GM19099 (cell line): ENCODE measurements around the gene FRMPD2.

Experiments
- POLR2A ChIP-seq: IDR thresholded peaks from 3 replicates; pipeline ENCODE4 v1.6.1; 2011; ENCODE audit warnings: low read depth; ENCODE audit not compliant: insufficient read length; ENCODE audit errors: extremely low read depth

Gene FRMPD2

DNA sequence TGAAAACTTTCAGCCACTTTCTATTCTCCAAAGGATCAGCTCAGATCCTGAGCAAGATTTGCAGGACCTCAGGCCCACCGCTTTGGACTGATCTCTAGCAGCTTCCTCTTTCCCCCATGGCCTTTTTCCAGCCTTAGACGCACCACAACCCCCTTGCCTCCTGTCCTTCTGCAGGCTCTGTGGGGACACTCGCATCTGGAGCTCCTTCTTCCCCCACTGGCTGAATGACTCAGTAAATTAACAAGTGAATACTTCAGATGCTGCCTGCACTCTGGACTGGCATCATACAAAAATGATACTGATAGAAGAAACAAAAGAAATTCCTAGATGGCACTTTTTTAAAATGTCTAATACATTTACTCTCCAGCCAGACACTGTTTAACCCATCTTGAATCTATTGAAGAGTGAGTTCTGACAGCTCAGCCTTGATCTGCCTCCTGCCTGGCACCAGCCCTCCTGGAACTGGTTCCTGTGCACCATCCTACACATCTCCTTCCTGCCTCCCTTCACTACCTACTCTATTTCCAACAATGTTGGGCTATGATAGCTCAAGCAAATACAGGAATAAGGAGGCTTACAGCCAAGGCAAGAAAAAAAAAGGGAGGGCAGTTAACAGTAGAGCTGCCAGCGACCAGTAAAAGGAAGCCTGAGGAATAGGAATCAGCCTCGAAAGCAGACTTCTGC, 3.3 kb downstream of the FRMPD2 start:
- TF ChIP-seq POLR2A: no peak

DNA sequence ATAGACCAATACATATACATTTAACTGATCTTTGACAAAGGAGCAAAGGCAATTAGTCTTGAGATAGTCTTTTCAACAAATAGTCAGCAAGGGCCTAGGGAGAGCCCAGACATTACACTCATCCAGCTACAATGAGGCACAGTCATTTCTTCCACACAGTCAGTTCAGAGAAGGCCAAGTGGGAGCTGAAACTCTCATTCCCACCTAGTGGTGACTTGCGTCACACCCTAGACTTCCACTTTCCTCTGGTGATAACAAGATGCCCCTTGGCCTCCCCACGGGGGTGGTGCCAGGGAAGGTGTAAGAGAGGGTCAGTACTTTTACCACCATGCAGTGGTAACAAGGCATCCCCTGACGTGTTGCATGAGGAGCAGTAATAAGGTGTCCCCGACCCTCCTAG, 8.0 kb downstream of the FRMPD2 start:
- no peak for TF ChIP-seq POLR2A

GRCh38 chr10:48258105-48258504, 16.4 kb downstream of the FRMPD2 start:
- no peak for TF ChIP-seq POLR2A

DNA sequence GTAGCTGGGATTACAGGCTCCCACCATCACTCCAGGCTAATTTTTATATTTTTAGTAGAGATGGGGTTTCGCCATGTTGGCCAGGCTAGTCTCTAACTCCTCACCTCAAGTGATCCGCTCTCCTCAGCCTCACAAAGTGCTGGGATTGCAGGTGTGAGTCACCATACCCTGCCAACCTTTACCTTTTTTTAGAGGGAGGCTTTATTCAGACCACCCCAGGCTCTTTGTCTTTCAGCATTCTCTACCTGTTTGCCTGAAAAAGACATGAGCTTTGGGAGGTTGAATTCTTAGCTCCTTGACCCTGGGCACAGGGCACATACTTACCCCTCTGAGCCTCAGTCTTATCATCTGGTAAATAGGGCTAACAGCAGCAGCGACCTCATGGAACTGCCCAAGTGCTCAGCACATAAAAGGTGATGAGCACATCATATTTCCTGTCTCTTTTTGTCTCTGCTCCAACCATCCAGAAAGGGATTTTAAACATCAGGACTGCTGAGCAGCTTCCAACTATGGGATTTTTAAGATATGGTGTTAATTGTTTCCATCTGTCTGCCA, 17.0 kb downstream of the FRMPD2 start:
- TF ChIP-seq POLR2A: no peak

GRCh38 chr10:48255722-48256121, 18.8 kb downstream of the FRMPD2 start:
- no peak for TF ChIP-seq POLR2A

GRCh38 chr10:48254750-48255512, 19.6 kb downstream of the FRMPD2 start:
- TF ChIP-seq POLR2A: no peak

GRCh38 chr10:48253970-48254657, 20.4 kb downstream of the FRMPD2 start:
- TF ChIP-seq POLR2A: no peak

DNA sequence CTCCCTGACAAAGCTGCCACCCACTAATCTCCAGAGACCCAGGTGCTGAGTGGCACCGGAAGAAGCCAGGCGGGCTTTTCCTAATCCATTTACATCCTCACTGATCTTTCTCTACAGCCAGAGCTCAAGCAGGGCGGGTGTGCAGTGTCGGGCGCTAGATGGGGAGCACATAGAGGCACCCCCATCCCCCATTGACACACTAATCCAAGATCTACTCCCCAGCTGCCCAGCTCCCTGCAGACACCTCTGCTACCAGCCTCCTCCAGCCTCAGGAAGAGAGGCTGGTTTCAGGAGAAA, 22.2 kb downstream of the FRMPD2 start:
- TF ChIP-seq POLR2A: no peak

GRCh38 chr10:48251525-48252353, 22.8 kb downstream of the FRMPD2 start:
- no peak for TF ChIP-seq POLR2A

GRCh38 chr10:48251152-48251524, 23.4 kb downstream of the FRMPD2 start:
- no peak for TF ChIP-seq POLR2A

DNA sequence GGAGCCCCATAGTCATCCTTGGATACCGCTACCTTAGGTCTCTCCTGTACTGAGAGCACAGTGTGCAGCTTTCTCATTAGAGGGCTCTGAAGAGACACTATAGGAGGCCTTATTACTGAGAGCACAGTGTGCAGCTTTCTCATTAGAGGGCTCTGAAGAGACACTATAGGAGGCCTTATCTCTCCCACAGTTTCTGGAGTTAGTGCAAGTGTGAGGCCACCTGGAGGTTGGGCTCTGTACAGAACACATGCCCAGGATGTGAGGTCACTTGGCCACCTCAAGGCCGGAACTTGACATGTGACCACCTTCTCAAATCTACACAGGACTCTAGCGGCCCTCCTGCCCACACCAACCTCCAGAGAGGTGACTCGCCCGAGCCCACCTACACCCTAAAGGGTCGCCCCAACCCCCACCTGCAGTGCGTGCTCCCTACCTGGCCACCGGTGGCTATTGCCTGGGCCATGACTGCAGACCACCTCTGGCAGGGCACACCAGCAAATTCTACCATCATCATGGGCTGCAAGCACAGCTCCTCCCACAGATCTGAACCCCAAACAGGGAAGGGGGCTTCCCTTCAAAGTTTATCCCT, 24.6 kb downstream of the FRMPD2 start:
- no peak for TF ChIP-seq POLR2A

DNA sequence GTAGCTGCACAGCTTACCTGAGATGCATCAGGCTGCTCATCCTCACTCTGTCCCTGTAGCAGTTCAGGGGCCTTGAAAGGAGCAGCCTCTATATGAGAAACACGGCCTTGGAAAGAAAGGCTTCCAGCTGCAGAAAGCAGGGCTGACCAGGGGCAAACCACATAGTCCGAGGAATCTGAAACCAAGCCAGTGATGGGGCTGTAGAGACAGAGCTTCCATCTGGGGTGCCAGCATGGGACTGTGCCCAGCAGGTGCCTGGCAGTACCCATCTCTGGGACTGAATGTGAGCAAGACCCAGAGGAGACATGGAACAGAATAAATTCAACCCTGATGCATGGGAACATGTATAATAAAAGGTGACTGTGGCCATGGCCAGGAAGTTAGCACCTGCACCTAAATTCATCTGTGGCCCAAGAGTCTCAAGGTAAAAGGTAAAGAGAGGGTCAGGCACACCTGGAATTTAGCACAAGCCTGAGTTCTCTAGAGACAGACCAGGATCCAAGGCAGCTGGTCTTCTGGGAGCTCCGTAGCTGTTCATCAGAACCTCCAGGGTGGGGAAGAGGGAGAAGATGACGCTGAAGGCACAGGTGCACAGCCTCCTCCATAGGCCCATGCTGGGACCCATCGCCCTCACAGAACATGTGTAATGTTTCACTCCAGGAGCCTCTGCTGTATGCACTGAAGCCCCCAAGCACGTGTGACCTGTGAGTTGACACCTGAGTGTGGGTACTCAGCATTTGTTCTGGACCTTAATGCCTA, 25.3 kb downstream of the FRMPD2 start:
- TF ChIP-seq POLR2A: no peak

DNA sequence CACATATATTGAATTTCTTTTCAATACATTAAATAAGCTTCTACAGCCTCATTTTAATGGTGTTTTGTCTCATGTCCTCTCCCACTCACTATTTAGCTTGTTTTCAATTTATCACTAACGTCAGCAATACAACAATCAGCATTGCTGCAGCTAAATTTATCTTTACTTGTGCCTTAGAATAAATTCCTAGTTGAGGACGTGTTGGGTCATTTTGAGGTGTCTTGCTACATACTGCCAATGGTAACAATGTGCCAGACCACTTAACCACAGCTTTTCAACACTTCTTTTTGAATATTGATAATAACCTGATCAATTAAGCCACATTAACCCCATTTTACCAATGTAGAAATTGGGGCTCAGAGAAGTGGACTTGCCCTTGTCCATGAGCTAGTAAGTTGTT, 26.0 kb downstream of the FRMPD2 start:
- TF ChIP-seq POLR2A: no peak

- no peak for TF ChIP-seq POLR2A
Measured at GRCh38 chr10:48247680-48248079, 26.8 kb downstream of the FRMPD2 start.
